Thoracic aorta (tissue), 2 donors: ENCODE results near the gene TGM2. TPM values are rescaled to one million over a fixed set of nuclear protein-coding genes. Genes with fewer than 3 reads are reported as not detected.

Source experiments
- ATAC-seq: fragments of 150-250 bp; one replicate; pipeline ENCODE4 v1.8.0; 2017; ENCODE audit warnings: low read depth; ENCODE audit not compliant: insufficient number of reproducible peaks, low FRiP score
- DNase-seq: peaks from one replicate; pipeline ENCODE4 v3.0.0-alpha.2; 2020; ENCODE audit warnings: low spot score
- H3K27ac ChIP-seq, 2 donors: fragments of 200-600 bp; sonication (generic); 1 replicate in 1 of 2; 2 replicates in 1 of 2; pipeline ENCODE4 v1.5.1; 2016; ENCODE audit warnings: mild to moderate bottlenecking in 2 of 2, moderate library complexity in 2 of 2
- H3K27me3 ChIP-seq: fragments of 200-600 bp; sonication (generic); replicated peaks from 2 replicates; pipeline ENCODE4 v1.6.0; 2016; ENCODE audit warnings: mild to moderate bottlenecking; ENCODE audit not compliant: insufficient read depth
- H3K36me3 ChIP-seq: fragments of 200-600 bp; sonication (generic); one replicate; pipeline ENCODE4 v1.5.1; 2016
- H3K4me1 ChIP-seq, 2 donors: fragments of 200-600 bp; sonication (generic); 1 replicate in 1 of 2; 2 replicates in 1 of 2; pipeline versions ENCODE4 v1.5.1 to v1.6.0; 2016; ENCODE audit warnings: low read depth in 2 of 2, mild to moderate bottlenecking in 1 of 2; ENCODE audit not compliant: control insufficient read depth in 1 of 2
- H3K4me3 ChIP-seq: fragments of 200-600 bp; sonication (generic); 2 replicates; pipeline ENCODE4 v1.5.1; 2016; ENCODE audit warnings: mild to moderate bottlenecking
- H3K9me3 ChIP-seq: fragments of 200-600 bp; sonication (generic); 2 replicates; pipeline ENCODE4 v1.5.1; 2016
- CTCF ChIP-seq: fragments of 200-600 bp; sonication (generic); IDR thresholded peaks from one replicate; pipeline ENCODE4 v1.5.1; 2019; ENCODE audit warnings: antibody characterized with exemption
- total RNA-seq, 2 donors: library from RNA; depleted of rRNA; stranded (reverse); fragments of >200 nt; gene quantifications; one replicate each; pipeline versions ENCODE4 v1.1.0 to v1.2.3, GENCODE V29; 2016

Gene TGM2
- total RNA-seq, 2 donors from 2014 or later = 371 to 755 TPM

- no peak overlapping the region for H3K27ac ChIP-seq
- no peaks in the 10 kb centered on the region for H3K36me3 ChIP-seq
- ATAC-seq (no peak), DNase-seq (no peak)
- no peak overlapping the region for H3K4me3 ChIP-seq
- TF ChIP-seq CTCF = no peak
- peaks cover 2 to 8% of the 10 kb centered on the region in 2 donors for H3K4me1 ChIP-seq
- H3K9me3 ChIP-seq = no peaks in the 10 kb centered on the region
- H3K27me3 ChIP-seq = no peaks in the 10 kb centered on the region
Measured at GRCh38 chr20:38178065-38178491, 13.0 kb upstream of the TGM2 start.

- Histone ChIP-seq H3K27me3 (no peaks in the 10 kb centered on the region), H3K36me3 (no peaks in the 10 kb centered on the region), H3K9me3 (no peaks in the 10 kb centered on the region), H3K4me1 (peaks cover 2 to 17% of the 10 kb centered on the region in 2 donors), H3K4me3 (no peak overlapping the region), H3K27ac (no peak overlapping the region)
- ATAC-seq = no peak
- TF ChIP-seq CTCF = no peak
- no peak for DNase-seq
Measured at GRCh38 chr20:38177201-38177600, 12.1 kb upstream of the TGM2 start.

- ATAC-seq (no peak), DNase-seq (no peak)
- Histone ChIP-seq H3K4me3 (no peak overlapping the region), H3K4me1 (peaks cover 2 to 33% of the 10 kb centered on the region in 2 donors), H3K27me3 (no peaks in the 10 kb centered on the region), H3K9me3 (no peaks in the 10 kb centered on the region), H3K27ac (no peak overlapping the region), H3K36me3 (no peaks in the 10 kb centered on the region)
- TF ChIP-seq CTCF = no peak
Measured at GRCh38 chr20:38175304-38176180, 10.5 kb upstream of the TGM2 start.

GRCh38 chr20:38173237-38174156, 8.4 kb upstream of the TGM2 start:
- no peaks in the 10 kb centered on the region for H3K27me3 ChIP-seq
- H3K9me3 ChIP-seq = no peaks in the 10 kb centered on the region
- DNase-seq (peak; percentile 71), ATAC-seq (peak; percentile 40)
- H3K4me3 ChIP-seq = no peak overlapping the region
- H3K27ac ChIP-seq = no peak overlapping the region
- peaks cover 9 to 50% of the 10 kb centered on the region in 2 donors for H3K4me1 ChIP-seq
- TF ChIP-seq CTCF = no peak
- H3K36me3 ChIP-seq = no peaks in the 10 kb centered on the region

- Histone ChIP-seq H3K27me3 (no peaks in the 10 kb centered on the region), H3K27ac (no peak overlapping the region), H3K4me1 (peaks cover 15 to 61% of the 10 kb centered on the region in 2 donors), H3K36me3 (no peaks in the 10 kb centered on the region), H3K9me3 (no peaks in the 10 kb centered on the region), H3K4me3 (no peak overlapping the region)
- no peak for TF ChIP-seq CTCF
- ATAC-seq (no peak), DNase-seq (no peak)
Measured at GRCh38 chr20:38172408-38172807, 7.3 kb upstream of the TGM2 start.
